H1 (cell line): ENCODE data around the gene ARHGEF39. TPM values are rescaled to one million over a fixed set of nuclear protein-coding genes. Genes with fewer than 3 reads are reported as not detected.

Experiments
- CEBPB ChIP-seq: IDR thresholded peaks from 2 replicates; pipeline ENCODE4 v1.6.1; 2012; ENCODE audit warnings: low read depth, low read length
- CHD7 ChIP-seq: fragments of 300-600 bp; sonication (generic); IDR thresholded peaks from 2 replicates; pipeline ENCODE4 v1.7.1; 2012; ENCODE audit warnings: low read length, moderate library complexity, mild to moderate bottlenecking, inconsistent platforms; ENCODE audit not compliant: insufficient replicate concordance
- KDM5A ChIP-seq: fragments of 200-600 bp; IDR thresholded peaks from 2 replicates; pipeline ENCODE4 v1.7.1; 2012; ENCODE audit warnings: mild to moderate bottlenecking, low read length, inconsistent platforms, mixed read lengths
- RBBP5 ChIP-seq: IDR thresholded peaks from 2 replicates; pipeline ENCODE4 v1.7.1; 2012; ENCODE audit warnings: low read depth, mild to moderate bottlenecking, inconsistent platforms, low read length, moderate library complexity, borderline replicate concordance
- SIN3A ChIP-seq, 2 experiments: IDR thresholded peaks in 1 of 2; conservative IDR thresholded peaks in 1 of 2; 2 replicates each; pipeline ENCODE4 v1.6.1; 2011 to 2012; ENCODE audit warnings: low read length in 2 of 2, improper control_type of control experiment in 1 of 2, low read depth in 1 of 2, mild to moderate bottlenecking in 1 of 2
- SIRT6 ChIP-seq: IDR thresholded peaks from one replicate; pipeline ENCODE4 v1.7.1; 2012; ENCODE audit warnings: low read length, inconsistent platforms
- SUZ12 ChIP-seq: fragments of 200-600 bp; sonication (generic); IDR thresholded peaks from 2 replicates; pipeline ENCODE4 v1.6.1; 2012; ENCODE audit warnings: mild to moderate bottlenecking, inconsistent platforms, low read length, moderate library complexity, mixed read lengths
- TAF1 ChIP-seq: IDR thresholded peaks from 2 replicates; pipeline ENCODE4 v1.6.1; 2011; ENCODE audit warnings: mild to moderate bottlenecking, low read depth, low read length
- TAF7 ChIP-seq: optimal IDR thresholded peaks from 2 replicates; pipeline ENCODE3; 2011; ENCODE audit warnings: low read depth, mild to moderate bottlenecking, inconsistent platforms, low read length, moderate library complexity, borderline replicate concordance
- polyA plus RNA-seq, 7 experiments: library from polyadenylated mRNA; depleted of rRNA in 3 of 7; stranded (reverse) in 5 of 7; unstranded in 2 of 7; fragments of >200 nt in 5 of 7; fragments of 200-250 nt in 2 of 7; gene quantifications; 1 replicate in 5 of 7; 2 replicates in 1 of 7; 4 replicates in 1 of 7; pipeline versions ENCODE4 v1.2.1 to v1.2.3, GENCODE V29; 2011 to 2013; ENCODE audit warnings: missing spikeins in 2 of 7, mixed read lengths in 2 of 7
- total RNA-seq: library from RNA; stranded (reverse); fragmentation: NEBNext Ultra II Directional; extraction: Animal tissue kit (Norgen Biotek cat#: 25700); gene quantifications from 2 replicates; pipeline ENCODE4 v1.2.1, GENCODE V29; 2021

ARHGEF39 gene
- total and polyA plus RNA-seq, 2 of the 8 experiments (the other 6 are each of a cell fraction or from before 2014, with no cell fraction given): 18.6 to 18.7 TPM

GRCh38 chr9:35708146-35708545, 43.2 kb upstream of the ARHGEF39 start (continued):
- no peak for TF ChIP-seq CHD7
- no peak for TF ChIP-seq TAF1
- no peak for TF ChIP-seq SUZ12
- no peak for TF ChIP-seq KDM5A
- no peak for TF ChIP-seq SIN3A (conservative IDR thresholded peaks at IDR 0.05 in 1 of 2, IDR thresholded peaks at IDR 0.05 in 1 of 2; ENCODE audit: low read depth in 1 of 2, low read length in 2 of 2)
- TF ChIP-seq RBBP5: no peak
- TF ChIP-seq CEBPB: no peak
- TF ChIP-seq SIRT6: no peak
- no peak for TF ChIP-seq TAF7
